B cell (primary cell): ENCODE data around the gene TSSC4. TPM values are rescaled to one million over a fixed set of nuclear protein-coding genes. Genes with fewer than 3 reads are reported as not detected.

Source experiments
- ATAC-seq: fragments of 200-7000 bp; cut with Tn5 transposase; one replicate; pipeline ENCODE4 v1.10.0; 2021; ENCODE audit warnings: low read depth, mild to moderate bottlenecking, moderate number of reproducible peaks, moderate library complexity
- CTCF ChIA-PET: fragments of 350-600 bp; sonication (Branson Sonifier 250); formaldehyde crosslinking; loops from one replicate; lab custom pipeline; 2021; ENCODE audit warnings: antibody characterized with exemption, inconsistent platforms; lab: Charles Lee
- POLR2A ChIA-PET: fragments of 350-600 bp; sonication (Branson Sonifier 250); formaldehyde crosslinking; loops from one replicate; lab custom pipeline; 2021; ENCODE audit warnings: antibody characterized with exemption; lab: Charles Lee
- DNase-seq: peaks from one replicate; pipeline ENCODE4 v3.0.0; 2013
- H2AFZ ChIP-seq: 2 replicates; pipeline ENCODE4 v1.6.1; 2012; ENCODE audit warnings: mild to moderate bottlenecking, low read depth, low read length; ENCODE audit not compliant: insufficient read depth, poor library complexity, severe bottlenecking
- H3K27ac ChIP-seq, 2 donors: 1 replicate in 1 of 2; 2 replicates in 1 of 2; pipeline ENCODE4 v1.5.1; 2012 to 2013; ENCODE audit warnings: low read length in 2 of 2, mild to moderate bottlenecking in 2 of 2, moderate library complexity in 1 of 2
- H3K27me3 ChIP-seq, 4 experiments: fragments of 200-600 bp in 1 of 4; sonication (generic) in 1 of 4; replicated peaks in 1 of 4; 1 replicate in 2 of 4; 2 replicates in 2 of 4; pipeline versions ENCODE4 v1.6.1 to v1.7.0; 2013 to 2016; ENCODE audit warnings: low read length in 3 of 4, mild to moderate bottlenecking in 2 of 4, mixed read lengths in 1 of 4, moderate library complexity in 1 of 4; ENCODE audit not compliant: insufficient read depth in 4 of 4, control insufficient read depth in 3 of 4; ENCODE audit errors: control extremely low read depth in 1 of 4
- H3K36me3 ChIP-seq, 2 experiments: replicated peaks in 1 of 2; 1 replicate in 1 of 2; 2 replicates in 1 of 2; pipeline versions ENCODE4 v1.6.1 to v1.7.1; 2013; ENCODE audit warnings: low read length in 1 of 2; ENCODE audit not compliant: insufficient read depth in 2 of 2, control insufficient read depth in 1 of 2; ENCODE audit errors: control extremely low read depth in 1 of 2, extremely low read depth in 1 of 2
- H3K4me1 ChIP-seq, 2 donors: fragments of 200-600 bp in 1 of 2; sonication (generic) in 1 of 2; 1 replicate in 1 of 2; 2 replicates in 1 of 2; pipeline versions ENCODE4 v1.5.1 to v1.6.1; 2013 to 2017; ENCODE audit warnings: low read length in 2 of 2; ENCODE audit not compliant: control insufficient read depth in 2 of 2, insufficient read depth in 2 of 2
- H3K4me2 ChIP-seq: replicated peaks from 2 replicates; pipeline ENCODE3; 2012; ENCODE audit warnings: mild to moderate bottlenecking, low read depth, low read length; ENCODE audit not compliant: poor library complexity, severe bottlenecking
- H3K4me3 ChIP-seq, 5 experiments: fragments of 200-600 bp in 1 of 5; sonication (generic) in 1 of 5; 1 replicate in 3 of 5; 2 replicates in 2 of 5; pipeline versions ENCODE4 v1.5.1 to v1.7.0; 2011 to 2016; ENCODE audit warnings: low read length in 4 of 5, mild to moderate bottlenecking in 4 of 5, low read depth in 2 of 5, control low read depth in 1 of 5, moderate library complexity in 1 of 5; ENCODE audit not compliant: insufficient read depth in 1 of 5; ENCODE audit errors: control extremely low read depth in 1 of 5, extremely low read depth in 1 of 5
- H3K79me2 ChIP-seq: fragments of 200-600 bp; sonication (generic); one replicate; pipeline ENCODE4 v1.6.0; 2016; ENCODE audit warnings: low read length; ENCODE audit not compliant: control insufficient read depth, insufficient read depth
- H3K9ac ChIP-seq: fragments of 200-600 bp; sonication (generic); 2 replicates; pipeline ENCODE4 v1.6.1; 2017; ENCODE audit warnings: mild to moderate bottlenecking, low read length, moderate library complexity
- H3K9me3 ChIP-seq, 3 donors: one replicate each; pipeline versions ENCODE4 v1.6.1 to v1.7.1; 2013; ENCODE audit warnings: low read length in 2 of 3; ENCODE audit not compliant: control insufficient read depth in 2 of 3, insufficient read depth in 1 of 3; ENCODE audit errors: control extremely low read depth in 1 of 3
- H4K20me1 ChIP-seq: 2 replicates; pipeline ENCODE4 v1.6.0; 2012; ENCODE audit warnings: mild to moderate bottlenecking, low read length; ENCODE audit not compliant: insufficient read depth, control insufficient read depth, poor library complexity, severe bottlenecking
- H3K27ac Mint-ChIP-seq: one replicate; pipeline ENCODE4 v1.8.0; 2021; ENCODE audit warnings: mixed read lengths
- H3K27me3 Mint-ChIP-seq: one replicate; pipeline ENCODE4 v1.8.0; 2021; ENCODE audit warnings: mixed read lengths
- H3K4me1 Mint-ChIP-seq: one replicate; pipeline ENCODE4 v1.8.0; 2021; ENCODE audit warnings: mixed read lengths
- H3K4me3 Mint-ChIP-seq: one replicate; pipeline ENCODE4 v1.8.0; 2021; ENCODE audit warnings: mixed read lengths
- H3K9me3 Mint-ChIP-seq: one replicate; pipeline ENCODE4 v1.8.0; 2022; ENCODE audit warnings: mixed read lengths; ENCODE audit not compliant: insufficient read depth
- EZH2 ChIP-seq: IDR thresholded peaks from 2 replicates; pipeline ENCODE4 v1.6.1; 2012; ENCODE audit warnings: borderline replicate concordance, low read depth, mild to moderate bottlenecking, moderate library complexity, low read length; ENCODE audit not compliant: insufficient read depth, poor library complexity, severe bottlenecking
- WGBS: methylation state at CpG from one replicate; pipeline ENCODE4 v1.1.5; 2013; ENCODE audit warnings: missing lambda C conversion rate; ENCODE audit not compliant: insufficient coverage; 5-methylcytosine and 5-hydroxymethylcytosine counted together
- intact Hi-C: fragments of 100-400 bp; cut with micrococcal nuclease; formaldehyde crosslinking; loops from one replicate; pipeline ENCODE4 v1.10.0; 2022
- polyA plus RNA-seq: library from polyadenylated mRNA; depleted of rRNA; stranded (reverse); fragments of >200 nt; gene quantifications from 2 replicates; pipeline ENCODE4 v1.2.3, GENCODE V29; 2012
- total RNA-seq, 2 donors: library from RNA; stranded (reverse); fragments of 120-200 nt in 1 of 2; gene quantifications; 1 replicate in 1 of 2; 2 replicates in 1 of 2; pipeline versions ENCODE4 v1.2.3 to v1.2.4, GENCODE V29; 2013 to 2022
- TF ChIP-seq, protein P1 (sequence below): fragments of 200-600 bp; IDR thresholded peaks from one replicate; pipeline ENCODE4 v1.8.0; 2022; ENCODE audit warnings: antibody characterized with exemption, mild to moderate bottlenecking

TSSC4 gene
- total and polyA plus RNA-seq, 2 donors (not counting 1 experiment from before 2014, with no cell fraction given) = 49.4 to 57.5 TPM

DNA sequence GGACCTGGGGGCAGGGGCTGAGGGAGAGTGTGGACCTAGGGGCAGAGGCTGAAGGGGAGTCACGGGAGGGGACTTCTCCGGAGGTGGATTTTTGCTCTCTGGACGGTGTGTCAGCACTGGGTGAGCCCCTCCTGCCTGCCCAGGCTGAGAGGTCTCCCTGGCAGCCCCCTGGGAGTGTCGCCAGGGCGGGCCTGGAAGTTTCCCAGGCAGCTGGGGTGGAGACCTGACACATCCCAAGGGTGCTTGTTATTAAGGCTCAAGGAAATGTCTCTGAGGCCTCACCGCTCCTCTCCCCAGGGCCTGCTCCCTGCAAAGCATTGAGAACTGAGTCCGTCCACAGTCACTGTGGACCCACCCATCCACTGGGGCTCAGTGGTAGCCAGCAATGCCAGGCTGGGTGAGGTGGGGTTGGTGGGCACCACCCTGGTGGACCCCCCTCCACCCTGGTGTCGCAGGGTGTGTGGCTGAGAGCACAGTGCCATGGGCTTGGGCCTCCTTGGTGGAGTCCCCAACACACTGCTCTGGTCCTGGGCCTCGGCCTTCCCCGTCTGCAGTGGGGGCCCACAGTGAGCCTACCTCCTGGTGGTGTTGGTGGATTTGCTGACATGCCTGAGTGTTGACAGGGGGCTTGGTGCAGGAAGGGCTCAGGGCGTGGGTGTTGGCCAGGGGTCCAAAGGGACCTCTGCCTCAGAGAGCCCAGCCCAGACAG lies 20.9 kb upstream of the TSSC4 start:
- WGBS = 54% methylated on average over 9 of the region's 11 CpGs
- H3K4me2 ChIP-seq = peak overlapping the region; percentile 100
- H3K27ac ChIP-seq = peak overlapping the region; percentile 27 to 86

More for the DNA sequence above, 20.9 kb upstream of the TSSC4 start:
- Histone ChIP-seq H3K4me1 (peaks cover 63 to 71% of the 10 kb centered on the region in 2 donors), H3K27me3 (no peaks in the 10 kb centered on the region), H3K4me3 (peak overlapping the region in 1 of 5 experiments; percentile 17), H3K9me3 (peaks cover 0 to 12% (median 0%) of the 10 kb centered on the region in 3 donors), H4K20me1 (peaks cover 78% of the 10 kb centered on the region), H3K79me2 (peaks cover 67% of the 10 kb centered on the region), H2AFZ (no peak overlapping the region), H3K9ac (peak overlapping the region; percentile 13), H3K36me3 (peaks cover 0 to 17% of the 10 kb centered on the region in 2 experiments)
- ATAC-seq (no peak), DNase-seq (peak; percentile 19)
- Mint-ChIP-seq H3K9me3 (no peaks in the 10 kb centered on the region), H3K4me1 (peaks cover 63% of the 10 kb centered on the region), H3K27me3 (no peaks in the 10 kb centered on the region), H3K27ac (peak overlapping the region; percentile 94), H3K4me3 (peak overlapping the region; percentile 80)
- CTCF ChIA-PET = interaction anchor here (0.6 kb wide), 1 partner anchor 75 kb away, joined by 3 read pairs; no protein-coding TSS in a partner anchor
- intact Hi-C loops = loop anchor here (5.0 kb wide), 1 partner anchor 508 kb away; the partner anchor contains the start of gene CDKN1C
- POLR2A ChIA-PET = interaction anchor here (1.2 kb wide), 1 partner anchor 11 kb away, joined by 3 read pairs; no protein-coding TSS in a partner anchor
- TF ChIP-seq, protein P1, sequence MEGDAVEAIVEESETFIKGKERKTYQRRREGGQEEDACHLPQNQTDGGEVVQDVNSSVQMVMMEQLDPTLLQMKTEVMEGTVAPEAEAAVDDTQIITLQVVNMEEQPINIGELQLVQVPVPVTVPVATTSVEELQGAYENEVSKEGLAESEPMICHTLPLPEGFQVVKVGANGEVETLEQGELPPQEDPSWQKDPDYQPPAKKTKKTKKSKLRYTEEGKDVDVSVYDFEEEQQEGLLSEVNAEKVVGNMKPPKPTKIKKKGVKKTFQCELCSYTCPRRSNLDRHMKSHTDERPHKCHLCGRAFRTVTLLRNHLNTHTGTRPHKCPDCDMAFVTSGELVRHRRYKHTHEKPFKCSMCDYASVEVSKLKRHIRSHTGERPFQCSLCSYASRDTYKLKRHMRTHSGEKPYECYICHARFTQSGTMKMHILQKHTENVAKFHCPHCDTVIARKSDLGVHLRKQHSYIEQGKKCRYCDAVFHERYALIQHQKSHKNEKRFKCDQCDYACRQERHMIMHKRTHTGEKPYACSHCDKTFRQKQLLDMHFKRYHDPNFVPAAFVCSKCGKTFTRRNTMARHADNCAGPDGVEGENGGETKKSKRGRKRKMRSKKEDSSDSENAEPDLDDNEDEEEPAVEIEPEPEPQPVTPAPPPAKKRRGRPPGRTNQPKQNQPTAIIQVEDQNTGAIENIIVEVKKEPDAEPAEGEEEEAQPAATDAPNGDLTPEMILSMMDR = no peak
- TF ChIP-seq EZH2 = no peak
